WTC11 (cell line): Measurements from ENCODE around the gene PRSS38. TPM values are rescaled to one million over a fixed set of nuclear protein-coding genes. Genes with fewer than 3 reads are reported as not detected.

ENCODE experiments used
- ATAC-seq: fragments of 200-7000 bp; cut with Tn5 transposase; 2 replicates; pipeline ENCODE4 v1.10.0; 2021; ENCODE audit warnings: mild to moderate bottlenecking, moderate library complexity
- CTCF ChIA-PET: fragments of 300-600 bp; sonication (Branson Sonifier 250); formaldehyde crosslinking; loops from one replicate; lab custom pipeline; 2021; ENCODE audit warnings: antibody characterized with exemption; lab: Charles Lee
- POLR2A ChIA-PET: fragments of 350-600 bp; sonication (Branson Sonifier 250); formaldehyde crosslinking; loops from one replicate; lab custom pipeline; 2021; ENCODE audit warnings: antibody characterized with exemption; lab: Charles Lee
- DNase-seq: peaks from one replicate; pipeline ENCODE4 v3.0.0; 2021; ENCODE audit warnings: low spot score
- H3K27ac Mint-ChIP-seq: 2 replicates; pipeline ENCODE4 v1.8.0; 2021; ENCODE audit warnings: mixed read lengths
- H3K27me3 Mint-ChIP-seq: 2 replicates; pipeline ENCODE4 v1.8.0; 2021; ENCODE audit warnings: low read depth, mild to moderate bottlenecking, moderate library complexity, mixed read lengths
- H3K36me3 Mint-ChIP-seq: 2 replicates; pipeline ENCODE4 v1.8.0; 2021; ENCODE audit warnings: mixed read lengths
- H3K4me1 Mint-ChIP-seq: 2 replicates; pipeline ENCODE4 v1.8.0; 2022; ENCODE audit warnings: mixed read lengths
- H3K4me3 Mint-ChIP-seq: 2 replicates; pipeline ENCODE4 v1.8.0; 2021; ENCODE audit warnings: mild to moderate bottlenecking, moderate library complexity, mixed read lengths
- H3K9me3 Mint-ChIP-seq: 2 replicates; pipeline ENCODE4 v1.8.0; 2021; ENCODE audit warnings: mixed read lengths
- CBFB ChIP-seq: sonication (generic); formaldehyde crosslinking; IDR thresholded peaks from 2 replicates; pipeline ENCODE4 v1.8.1; 2022; ENCODE audit warnings: mild to moderate bottlenecking, low read depth, missing genetic modification reagents
- GRHL2 ChIP-seq: fragments of 250-450 bp; sonication (Bioruptor Pico); IDR thresholded peaks from 2 replicates; pipeline ENCODE4 v1.8.0; 2022; ENCODE audit warnings: mild to moderate bottlenecking, moderate library complexity; ENCODE audit not compliant: insufficient replicate concordance, severe bottlenecking
- IRF2 ChIP-seq: sonication (generic); formaldehyde crosslinking; IDR thresholded peaks from 2 replicates; pipeline ENCODE4 v1.8.0; 2022; ENCODE audit warnings: low read depth, missing genetic modification reagents, borderline replicate concordance
- JAZF1 ChIP-seq: fragments of 250-450 bp; sonication (Bioruptor Pico); IDR thresholded peaks from 2 replicates; pipeline ENCODE4 v1.9.0; 2021; ENCODE audit warnings: moderate library complexity, mild to moderate bottlenecking, inconsistent platforms
- MXD4 ChIP-seq: fragments of 250-450 bp; sonication (Bioruptor Pico); IDR thresholded peaks from 2 replicates; pipeline ENCODE4 v1.8.0; 2021; ENCODE audit warnings: mild to moderate bottlenecking, moderate library complexity, borderline replicate concordance
- NFATC4 ChIP-seq: fragments of 250-450 bp; sonication (Bioruptor Pico); IDR thresholded peaks from 2 replicates; pipeline ENCODE4 v1.9.0; 2021; ENCODE audit warnings: mild to moderate bottlenecking
- OVOL2 ChIP-seq: fragments of 250-450 bp; sonication (Bioruptor Pico); IDR thresholded peaks from 2 replicates; pipeline ENCODE4 v1.9.0; 2021; ENCODE audit warnings: mild to moderate bottlenecking, borderline replicate concordance
- TEAD4 ChIP-seq: sonication (generic); formaldehyde crosslinking; IDR thresholded peaks from 2 replicates; pipeline ENCODE4 v1.8.0; 2022; ENCODE audit warnings: mild to moderate bottlenecking, missing genetic modification reagents
- TP53 ChIP-seq: sonication (generic); formaldehyde crosslinking; IDR thresholded peaks from 2 replicates; pipeline ENCODE4 v1.8.1; 2023; ENCODE audit warnings: mild to moderate bottlenecking, missing genetic modification reagents
- ZNF263 ChIP-seq: sonication (generic); formaldehyde crosslinking; IDR thresholded peaks from 2 replicates; pipeline ENCODE4 v1.8.1; 2022; ENCODE audit warnings: low read depth, mild to moderate bottlenecking, moderate library complexity, missing genetic modification reagents
- total RNA-seq: library from RNA; stranded (reverse); gene quantifications from 3 replicates; pipeline ENCODE4 v1.2.3, GENCODE V29; 2021
- TF ChIP-seq, protein P1 (sequence below): sonication (generic); formaldehyde crosslinking; IDR thresholded peaks from 2 replicates; pipeline ENCODE4 v1.8.0; 2022; ENCODE audit warnings: mild to moderate bottlenecking, missing genetic modification reagents
- TF ChIP-seq, protein P2 (sequence below): sonication (generic); formaldehyde crosslinking; IDR thresholded peaks from 2 replicates; pipeline ENCODE4 v1.8.0; 2022; ENCODE audit warnings: mild to moderate bottlenecking, missing genetic modification reagents
- TF ChIP-seq, protein P3 (sequence below): sonication (generic); formaldehyde crosslinking; IDR thresholded peaks from 2 replicates; pipeline ENCODE4 v1.8.1; 2023; ENCODE audit warnings: mild to moderate bottlenecking, missing genetic modification reagents, moderate library complexity
- TF ChIP-seq, protein P4 (sequence below): sonication (generic); formaldehyde crosslinking; IDR thresholded peaks from 2 replicates; pipeline ENCODE4 v1.8.0; 2022; ENCODE audit warnings: mild to moderate bottlenecking, missing genetic modification reagents
- TF ChIP-seq, protein P5 (sequence below): fragments of 250-450 bp; sonication (Bioruptor Pico); IDR thresholded peaks from 2 replicates; pipeline ENCODE4 v1.8.0; 2021; ENCODE audit warnings: mild to moderate bottlenecking
- TF ChIP-seq, protein P6 (sequence below): sonication (generic); formaldehyde crosslinking; IDR thresholded peaks from 2 replicates; pipeline ENCODE4 v1.8.0; 2022; ENCODE audit warnings: mild to moderate bottlenecking, missing genetic modification reagents
- TF ChIP-seq, protein P7 (sequence below): sonication (generic); formaldehyde crosslinking; IDR thresholded peaks from 2 replicates; pipeline ENCODE4 v1.8.1; 2022; ENCODE audit warnings: low read depth, mild to moderate bottlenecking, moderate library complexity, missing genetic modification reagents, borderline replicate concordance
- TF ChIP-seq, protein P8 (sequence below): sonication (generic); formaldehyde crosslinking; IDR thresholded peaks from 2 replicates; pipeline ENCODE4 v1.8.0; 2023; ENCODE audit warnings: missing genetic modification reagents
- TF ChIP-seq, protein P9 (sequence below): sonication (generic); formaldehyde crosslinking; IDR thresholded peaks from 2 replicates; pipeline ENCODE4 v1.8.1; 2023; ENCODE audit warnings: mild to moderate bottlenecking, missing genetic modification reagents
- TF ChIP-seq, protein P10 (sequence below): sonication (generic); formaldehyde crosslinking; IDR thresholded peaks from 2 replicates; pipeline ENCODE4 v1.8.1; 2022; ENCODE audit warnings: missing genetic modification reagents, borderline replicate concordance

PRSS38 gene
- total RNA-seq, 1 experiment from 2014 or later: not detected

DNA sequence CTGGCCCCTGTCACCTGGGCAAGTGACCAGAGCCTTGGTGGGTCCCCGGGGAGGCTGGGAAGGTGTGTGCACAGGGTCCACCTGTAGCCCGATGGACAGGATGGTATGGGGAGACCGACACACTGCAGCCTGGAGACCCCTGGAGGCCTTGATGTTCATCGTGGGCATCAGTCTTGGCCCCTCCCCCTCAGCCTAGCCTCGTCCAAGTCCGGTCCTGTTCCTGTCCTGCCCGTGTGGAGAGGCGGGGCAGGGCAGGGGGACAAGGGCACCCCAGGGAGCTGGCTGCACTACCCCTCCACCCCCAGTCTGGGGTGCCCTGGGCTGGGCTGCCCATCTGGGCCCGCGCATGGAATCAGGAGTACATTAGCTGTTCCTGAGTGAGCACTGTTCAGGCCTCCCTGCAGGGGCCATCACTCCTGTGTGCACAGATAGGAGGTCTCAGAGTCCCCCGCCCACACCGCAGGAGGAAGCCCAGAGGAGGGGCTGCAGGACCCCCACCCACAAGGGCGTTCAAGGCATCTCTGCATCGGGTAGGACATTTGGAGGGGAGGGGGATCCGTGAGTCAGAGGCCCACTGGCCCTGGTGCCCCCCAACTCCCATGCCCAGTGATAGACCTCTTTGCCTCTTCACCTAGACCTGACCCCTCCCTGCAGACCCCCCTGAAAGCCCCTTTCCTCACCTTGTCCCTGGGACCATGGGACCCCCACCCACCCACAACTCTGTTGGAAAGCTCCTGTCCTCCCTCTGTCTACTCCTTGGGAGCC is 69.1 kb downstream of the PRSS38 start (continued):
- TF ChIP-seq, protein P1, sequence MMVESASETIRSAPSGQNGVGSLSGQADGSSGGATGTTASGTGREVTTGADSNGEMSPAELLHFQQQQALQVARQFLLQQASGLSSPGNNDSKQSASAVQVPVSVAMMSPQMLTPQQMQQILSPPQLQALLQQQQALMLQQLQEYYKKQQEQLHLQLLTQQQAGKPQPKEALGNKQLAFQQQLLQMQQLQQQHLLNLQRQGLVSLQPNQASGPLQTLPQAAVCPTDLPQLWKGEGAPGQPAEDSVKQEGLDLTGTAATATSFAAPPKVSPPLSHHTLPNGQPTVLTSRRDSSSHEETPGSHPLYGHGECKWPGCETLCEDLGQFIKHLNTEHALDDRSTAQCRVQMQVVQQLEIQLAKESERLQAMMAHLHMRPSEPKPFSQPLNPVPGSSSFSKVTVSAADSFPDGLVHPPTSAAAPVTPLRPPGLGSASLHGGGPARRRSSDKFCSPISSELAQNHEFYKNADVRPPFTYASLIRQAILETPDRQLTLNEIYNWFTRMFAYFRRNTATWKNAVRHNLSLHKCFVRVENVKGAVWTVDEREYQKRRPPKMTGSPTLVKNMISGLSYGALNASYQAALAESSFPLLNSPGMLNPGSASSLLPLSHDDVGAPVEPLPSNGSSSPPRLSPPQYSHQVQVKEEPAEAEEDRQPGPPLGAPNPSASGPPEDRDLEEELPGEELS (CRISPR knock-in tag): no peak
- TF ChIP-seq CBFB (CRISPR knock-in tag) (no peak), IRF2 (CRISPR knock-in tag) (no peak), GRHL2 (CRISPR knock-in tag) (no peak), TP53 (no peak), JAZF1 (no peak), OVOL2 (CRISPR knock-in tag) (no peak)
- TF ChIP-seq, protein P2, sequence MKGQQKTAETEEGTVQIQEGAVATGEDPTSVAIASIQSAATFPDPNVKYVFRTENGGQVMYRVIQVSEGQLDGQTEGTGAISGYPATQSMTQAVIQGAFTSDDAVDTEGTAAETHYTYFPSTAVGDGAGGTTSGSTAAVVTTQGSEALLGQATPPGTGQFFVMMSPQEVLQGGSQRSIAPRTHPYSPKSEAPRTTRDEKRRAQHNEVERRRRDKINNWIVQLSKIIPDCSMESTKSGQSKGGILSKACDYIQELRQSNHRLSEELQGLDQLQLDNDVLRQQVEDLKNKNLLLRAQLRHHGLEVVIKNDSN (CRISPR knock-in tag): no peak
- TF ChIP-seq, protein P3, sequence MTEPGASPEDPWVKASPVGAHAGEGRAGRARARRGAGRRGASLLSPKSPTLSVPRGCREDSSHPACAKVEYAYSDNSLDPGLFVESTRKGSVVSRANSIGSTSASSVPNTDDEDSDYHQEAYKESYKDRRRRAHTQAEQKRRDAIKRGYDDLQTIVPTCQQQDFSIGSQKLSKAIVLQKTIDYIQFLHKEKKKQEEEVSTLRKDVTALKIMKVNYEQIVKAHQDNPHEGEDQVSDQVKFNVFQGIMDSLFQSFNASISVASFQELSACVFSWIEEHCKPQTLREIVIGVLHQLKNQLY (CRISPR knock-in tag): no peak
- TF ChIP-seq, protein P4, sequence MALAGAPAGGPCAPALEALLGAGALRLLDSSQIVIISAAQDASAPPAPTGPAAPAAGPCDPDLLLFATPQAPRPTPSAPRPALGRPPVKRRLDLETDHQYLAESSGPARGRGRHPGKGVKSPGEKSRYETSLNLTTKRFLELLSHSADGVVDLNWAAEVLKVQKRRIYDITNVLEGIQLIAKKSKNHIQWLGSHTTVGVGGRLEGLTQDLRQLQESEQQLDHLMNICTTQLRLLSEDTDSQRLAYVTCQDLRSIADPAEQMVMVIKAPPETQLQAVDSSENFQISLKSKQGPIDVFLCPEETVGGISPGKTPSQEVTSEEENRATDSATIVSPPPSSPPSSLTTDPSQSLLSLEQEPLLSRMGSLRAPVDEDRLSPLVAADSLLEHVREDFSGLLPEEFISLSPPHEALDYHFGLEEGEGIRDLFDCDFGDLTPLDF (CRISPR knock-in tag): no peak
- TF ChIP-seq, protein P5, sequence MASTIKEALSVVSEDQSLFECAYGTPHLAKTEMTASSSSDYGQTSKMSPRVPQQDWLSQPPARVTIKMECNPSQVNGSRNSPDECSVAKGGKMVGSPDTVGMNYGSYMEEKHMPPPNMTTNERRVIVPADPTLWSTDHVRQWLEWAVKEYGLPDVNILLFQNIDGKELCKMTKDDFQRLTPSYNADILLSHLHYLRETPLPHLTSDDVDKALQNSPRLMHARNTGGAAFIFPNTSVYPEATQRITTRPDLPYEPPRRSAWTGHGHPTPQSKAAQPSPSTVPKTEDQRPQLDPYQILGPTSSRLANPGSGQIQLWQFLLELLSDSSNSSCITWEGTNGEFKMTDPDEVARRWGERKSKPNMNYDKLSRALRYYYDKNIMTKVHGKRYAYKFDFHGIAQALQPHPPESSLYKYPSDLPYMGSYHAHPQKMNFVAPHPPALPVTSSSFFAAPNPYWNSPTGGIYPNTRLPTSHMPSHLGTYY (CRISPR knock-in tag): no peak
- TF ChIP-seq, protein P6, sequence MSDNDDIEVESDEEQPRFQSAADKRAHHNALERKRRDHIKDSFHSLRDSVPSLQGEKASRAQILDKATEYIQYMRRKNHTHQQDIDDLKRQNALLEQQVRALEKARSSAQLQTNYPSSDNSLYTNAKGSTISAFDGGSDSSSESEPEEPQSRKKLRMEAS: no peak
- TF ChIP-seq, protein P7, sequence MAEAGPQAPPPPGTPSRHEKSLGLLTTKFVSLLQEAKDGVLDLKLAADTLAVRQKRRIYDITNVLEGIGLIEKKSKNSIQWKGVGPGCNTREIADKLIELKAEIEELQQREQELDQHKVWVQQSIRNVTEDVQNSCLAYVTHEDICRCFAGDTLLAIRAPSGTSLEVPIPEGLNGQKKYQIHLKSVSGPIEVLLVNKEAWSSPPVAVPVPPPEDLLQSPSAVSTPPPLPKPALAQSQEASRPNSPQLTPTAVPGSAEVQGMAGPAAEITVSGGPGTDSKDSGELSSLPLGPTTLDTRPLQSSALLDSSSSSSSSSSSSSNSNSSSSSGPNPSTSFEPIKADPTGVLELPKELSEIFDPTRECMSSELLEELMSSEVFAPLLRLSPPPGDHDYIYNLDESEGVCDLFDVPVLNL (CRISPR knock-in tag): no peak

DNA sequence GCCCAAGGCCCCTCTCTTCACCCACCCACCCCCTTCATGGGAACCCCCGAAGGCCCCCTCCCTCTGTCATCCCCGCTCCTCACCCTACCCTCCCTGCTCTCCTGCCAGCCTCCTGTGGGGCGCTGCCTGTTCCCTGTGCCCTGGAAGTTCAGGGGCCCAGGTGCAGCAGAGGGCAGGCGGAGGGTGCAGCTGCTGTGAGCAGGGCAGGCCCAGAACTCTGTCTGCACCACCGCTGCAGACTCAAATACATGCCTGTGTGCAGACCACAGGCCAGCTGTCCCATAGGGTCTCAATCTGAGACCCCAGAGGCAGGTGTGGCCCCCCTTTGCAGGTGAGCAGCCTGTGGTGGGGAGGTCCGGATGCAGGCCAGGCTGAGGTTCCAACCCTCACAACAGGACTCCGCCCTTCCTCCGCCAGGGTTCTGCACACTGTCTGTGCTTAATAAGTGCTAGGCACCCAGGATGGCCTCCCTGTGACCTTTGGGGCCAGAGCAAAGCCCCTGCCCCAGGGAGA is 69.7 kb downstream of the PRSS38 start:
- H3K9me3 Mint-ChIP-seq: no peaks in the 10 kb centered on the region
- TF ChIP-seq, protein P7 (CRISPR knock-in tag): no peak
- TF ChIP-seq, protein P8, sequence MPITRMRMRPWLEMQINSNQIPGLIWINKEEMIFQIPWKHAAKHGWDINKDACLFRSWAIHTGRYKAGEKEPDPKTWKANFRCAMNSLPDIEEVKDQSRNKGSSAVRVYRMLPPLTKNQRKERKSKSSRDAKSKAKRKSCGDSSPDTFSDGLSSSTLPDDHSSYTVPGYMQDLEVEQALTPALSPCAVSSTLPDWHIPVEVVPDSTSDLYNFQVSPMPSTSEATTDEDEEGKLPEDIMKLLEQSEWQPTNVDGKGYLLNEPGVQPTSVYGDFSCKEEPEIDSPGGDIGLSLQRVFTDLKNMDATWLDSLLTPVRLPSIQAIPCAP: no peak
- no peak for TF ChIP-seq TEAD4
- TF ChIP-seq, protein P9, sequence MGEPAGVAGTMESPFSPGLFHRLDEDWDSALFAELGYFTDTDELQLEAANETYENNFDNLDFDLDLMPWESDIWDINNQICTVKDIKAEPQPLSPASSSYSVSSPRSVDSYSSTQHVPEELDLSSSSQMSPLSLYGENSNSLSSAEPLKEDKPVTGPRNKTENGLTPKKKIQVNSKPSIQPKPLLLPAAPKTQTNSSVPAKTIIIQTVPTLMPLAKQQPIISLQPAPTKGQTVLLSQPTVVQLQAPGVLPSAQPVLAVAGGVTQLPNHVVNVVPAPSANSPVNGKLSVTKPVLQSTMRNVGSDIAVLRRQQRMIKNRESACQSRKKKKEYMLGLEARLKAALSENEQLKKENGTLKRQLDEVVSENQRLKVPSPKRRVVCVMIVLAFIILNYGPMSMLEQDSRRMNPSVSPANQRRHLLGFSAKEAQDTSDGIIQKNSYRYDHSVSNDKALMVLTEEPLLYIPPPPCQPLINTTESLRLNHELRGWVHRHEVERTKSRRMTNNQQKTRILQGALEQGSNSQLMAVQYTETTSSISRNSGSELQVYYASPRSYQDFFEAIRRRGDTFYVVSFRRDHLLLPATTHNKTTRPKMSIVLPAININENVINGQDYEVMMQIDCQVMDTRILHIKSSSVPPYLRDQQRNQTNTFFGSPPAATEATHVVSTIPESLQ (CRISPR knock-in tag): no peak
- TF ChIP-seq NFATC4 (CRISPR knock-in tag): no peak
- TF ChIP-seq MXD4 (CRISPR knock-in tag): no peak
- TF ChIP-seq CBFB (CRISPR knock-in tag): no peak
- TF ChIP-seq TP53: no peak
- TF ChIP-seq ZNF263 (CRISPR knock-in tag): no peak
- no peak for TF ChIP-seq OVOL2 (CRISPR knock-in tag)
- TF ChIP-seq, protein P10, sequence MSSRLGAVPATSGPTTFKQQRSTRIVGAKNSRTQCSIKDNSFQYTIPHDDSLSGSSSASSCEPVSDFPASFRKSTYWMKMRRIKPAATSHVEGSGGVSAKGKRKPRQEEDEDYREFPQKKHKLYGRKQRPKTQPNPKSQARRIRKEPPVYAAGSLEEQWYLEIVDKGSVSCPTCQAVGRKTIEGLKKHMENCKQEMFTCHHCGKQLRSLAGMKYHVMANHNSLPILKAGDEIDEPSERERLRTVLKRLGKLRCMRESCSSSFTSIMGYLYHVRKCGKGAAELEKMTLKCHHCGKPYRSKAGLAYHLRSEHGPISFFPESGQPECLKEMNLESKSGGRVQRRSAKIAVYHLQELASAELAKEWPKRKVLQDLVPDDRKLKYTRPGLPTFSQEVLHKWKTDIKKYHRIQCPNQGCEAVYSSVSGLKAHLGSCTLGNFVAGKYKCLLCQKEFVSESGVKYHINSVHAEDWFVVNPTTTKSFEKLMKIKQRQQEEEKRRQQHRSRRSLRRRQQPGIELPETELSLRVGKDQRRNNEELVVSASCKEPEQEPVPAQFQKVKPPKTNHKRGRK (CRISPR knock-in tag): no peak

More for the DNA sequence above, 69.7 kb downstream of the PRSS38 start:
- DNase-seq (no peak), ATAC-seq (no peak)
- no peak overlapping the region for H3K4me3 Mint-ChIP-seq
- H3K36me3 Mint-ChIP-seq: no peaks in the 10 kb centered on the region
- ChIA-PET CTCF (interaction anchor here (1.2 to 1.3 kb wide), 2 partner anchors 12 to 68 kb away, joined by 4 to 5 read pairs; no protein-coding TSS in a partner anchor), POLR2A (interaction anchor here (0.6 kb wide), 1 partner anchor 37 kb away, joined by 3 read pairs; no protein-coding TSS in a partner anchor)
- peaks cover 3% of the 10 kb centered on the region for H3K4me1 Mint-ChIP-seq
- H3K27ac Mint-ChIP-seq: no peak overlapping the region
- H3K27me3 Mint-ChIP-seq: no peaks in the 10 kb centered on the region; the same call in 1 of the 2 replicates
